Measurements from ENCODE around the gene RMC1. TPM values are rescaled to one million over a fixed set of nuclear protein-coding genes. Genes with fewer than 3 reads are reported as not detected.

The RMC1 gene
- total RNA-seq, 1 donor from 2014 or later = 25.0 TPM

DNA sequence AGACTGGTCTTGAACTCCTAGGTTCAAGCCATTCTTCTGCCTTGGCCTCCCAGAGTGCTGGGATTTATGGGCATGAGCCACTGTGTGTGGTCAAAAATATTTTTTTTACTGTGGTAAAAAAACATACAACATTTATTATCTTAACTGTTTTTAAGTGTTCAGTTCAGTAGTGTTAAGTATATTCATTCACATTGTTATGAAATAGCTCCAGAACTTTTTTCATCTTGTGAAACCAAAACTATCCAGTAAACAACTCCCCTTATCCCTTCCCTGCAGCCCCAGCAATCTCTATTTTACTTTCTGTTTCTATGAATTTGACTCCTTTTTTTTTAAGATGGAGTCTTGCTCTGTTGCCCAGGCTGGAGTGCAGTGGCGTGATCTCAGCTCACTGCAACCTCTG lies 9.3 kb downstream of the RMC1 start:
- peaks cover 27% of the 10 kb centered on the region for H3K36me3 Mint-ChIP-seq
- TF ChIP-seq, protein P1, sequence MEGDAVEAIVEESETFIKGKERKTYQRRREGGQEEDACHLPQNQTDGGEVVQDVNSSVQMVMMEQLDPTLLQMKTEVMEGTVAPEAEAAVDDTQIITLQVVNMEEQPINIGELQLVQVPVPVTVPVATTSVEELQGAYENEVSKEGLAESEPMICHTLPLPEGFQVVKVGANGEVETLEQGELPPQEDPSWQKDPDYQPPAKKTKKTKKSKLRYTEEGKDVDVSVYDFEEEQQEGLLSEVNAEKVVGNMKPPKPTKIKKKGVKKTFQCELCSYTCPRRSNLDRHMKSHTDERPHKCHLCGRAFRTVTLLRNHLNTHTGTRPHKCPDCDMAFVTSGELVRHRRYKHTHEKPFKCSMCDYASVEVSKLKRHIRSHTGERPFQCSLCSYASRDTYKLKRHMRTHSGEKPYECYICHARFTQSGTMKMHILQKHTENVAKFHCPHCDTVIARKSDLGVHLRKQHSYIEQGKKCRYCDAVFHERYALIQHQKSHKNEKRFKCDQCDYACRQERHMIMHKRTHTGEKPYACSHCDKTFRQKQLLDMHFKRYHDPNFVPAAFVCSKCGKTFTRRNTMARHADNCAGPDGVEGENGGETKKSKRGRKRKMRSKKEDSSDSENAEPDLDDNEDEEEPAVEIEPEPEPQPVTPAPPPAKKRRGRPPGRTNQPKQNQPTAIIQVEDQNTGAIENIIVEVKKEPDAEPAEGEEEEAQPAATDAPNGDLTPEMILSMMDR (conservative IDR thresholded peaks at IDR 0.05) = no peak
- H3K27me3 Mint-ChIP-seq = no peaks in the 10 kb centered on the region
- peaks cover 10% of the 10 kb centered on the region for H3K4me1 Mint-ChIP-seq (ENCODE audit: unreplicated experiment)
- DNase-seq (ENCODE audit: extremely low spot score, unreplicated experiment) = no peak
- no peak overlapping the region for H3K27ac Mint-ChIP-seq
- no peak overlapping the region for H3K4me3 Mint-ChIP-seq
- H3K9me3 Mint-ChIP-seq = no peaks in the 10 kb centered on the region

DNA sequence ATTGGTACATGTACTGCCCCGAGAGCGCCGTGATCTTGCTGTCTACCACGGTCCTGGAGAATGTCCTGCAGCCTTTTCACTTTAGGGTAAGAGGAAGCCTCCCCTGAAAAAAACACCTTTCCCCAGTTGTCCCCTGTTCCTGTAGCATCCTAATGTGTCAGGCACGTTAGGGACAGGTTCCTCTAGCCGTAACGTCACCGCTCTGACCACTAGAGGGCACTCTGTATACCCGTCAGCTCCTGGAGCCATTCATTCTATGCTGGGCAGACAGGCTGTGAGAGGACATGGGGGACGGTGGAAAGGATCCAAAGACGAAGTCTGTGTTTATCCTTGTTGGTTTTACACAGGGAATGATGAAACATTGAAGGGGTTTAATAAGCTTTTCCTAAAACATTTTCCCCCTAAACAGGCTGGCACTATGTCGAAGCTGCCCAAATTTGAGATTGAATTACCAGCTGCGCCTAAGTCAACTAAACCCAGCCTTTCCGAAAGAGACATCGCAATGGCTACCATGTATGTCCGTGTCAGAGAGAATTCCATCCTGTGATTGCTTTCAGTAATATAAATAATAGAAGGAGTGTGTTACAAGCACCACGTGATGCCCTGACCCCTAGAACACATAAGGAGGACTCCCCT lies 12.7 kb downstream of the RMC1 start:
- Mint-ChIP-seq H3K4me3 (no peak overlapping the region), H3K27ac (peak overlapping the region; percentile 80), H3K27me3 (no peaks in the 10 kb centered on the region), H3K36me3 (peaks cover 29% of the 10 kb centered on the region), H3K4me1 (ENCODE audit: unreplicated experiment) (peaks cover 10% of the 10 kb centered on the region), H3K9me3 (no peaks in the 10 kb centered on the region)
- TF ChIP-seq, protein P1 (conservative IDR thresholded peaks at IDR 0.05) = peak; percentile 94
- DNase-seq (ENCODE audit: extremely low spot score, unreplicated experiment) = no peak

- H3K4me3 Mint-ChIP-seq = no peak overlapping the region
- peaks cover 10% of the 10 kb centered on the region for H3K4me1 Mint-ChIP-seq (ENCODE audit: unreplicated experiment)
- no peak for DNase-seq (ENCODE audit: extremely low spot score, unreplicated experiment)
- H3K27ac Mint-ChIP-seq = peak overlapping the region; percentile 79
- H3K36me3 Mint-ChIP-seq = peaks cover 40% of the 10 kb centered on the region
- H3K9me3 Mint-ChIP-seq = no peaks in the 10 kb centered on the region
- TF ChIP-seq, protein P1 (conservative IDR thresholded peaks at IDR 0.05) = no peak
- H3K27me3 Mint-ChIP-seq = no peaks in the 10 kb centered on the region
Measured at GRCh38 chr18:23519734-23520133, 16.4 kb downstream of the RMC1 start.

DNA sequence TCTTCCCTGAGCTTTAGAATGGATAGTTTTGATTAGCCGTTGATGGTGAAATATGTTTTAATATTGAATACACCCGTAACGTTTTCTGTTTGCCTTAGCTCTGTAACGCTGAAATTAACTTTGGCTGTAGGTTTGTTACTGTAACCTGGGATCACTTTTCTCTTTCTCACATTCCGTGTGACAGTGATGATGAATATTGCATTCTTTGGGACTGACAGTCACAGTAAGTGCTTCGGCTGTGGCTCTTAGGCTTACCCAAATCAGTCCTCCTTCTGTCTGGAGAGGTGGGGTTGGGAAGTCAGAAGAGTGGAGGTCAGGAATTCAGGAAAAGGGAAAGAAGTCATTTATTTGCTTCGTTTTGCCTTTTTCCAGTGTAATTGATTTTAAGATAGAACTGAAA lies 18.0 kb downstream of the RMC1 start:
- DNase-seq (ENCODE audit: extremely low spot score, unreplicated experiment) = no peak
- Mint-ChIP-seq H3K36me3 (peaks cover 38% of the 10 kb centered on the region), H3K9me3 (no peaks in the 10 kb centered on the region), H3K27me3 (no peaks in the 10 kb centered on the region), H3K4me3 (no peak overlapping the region), H3K4me1 (ENCODE audit: unreplicated experiment) (no peaks in the 10 kb centered on the region), H3K27ac (peak overlapping the region; percentile 16)
- TF ChIP-seq, protein P1 (conservative IDR thresholded peaks at IDR 0.05) = no peak

- no peak overlapping the region for H3K27ac Mint-ChIP-seq
- TF ChIP-seq, protein P1 (conservative IDR thresholded peaks at IDR 0.05) = no peak
- H3K27me3 Mint-ChIP-seq = no peaks in the 10 kb centered on the region
Measured at GRCh38 chr18:23521907-23522306, 18.6 kb downstream of the RMC1 start.

More at GRCh38 chr18:23521907-23522306, 18.6 kb downstream of the RMC1 start:
- H3K4me1 Mint-ChIP-seq (ENCODE audit: unreplicated experiment) = no peaks in the 10 kb centered on the region
- H3K4me3 Mint-ChIP-seq = no peak overlapping the region
- H3K36me3 Mint-ChIP-seq = peaks cover 42% of the 10 kb centered on the region
- H3K9me3 Mint-ChIP-seq = no peaks in the 10 kb centered on the region
- no peak for DNase-seq (ENCODE audit: extremely low spot score, unreplicated experiment)

All from type B pancreatic cell (in vitro differentiated cells).